Lower leg skin (tissue), 4 donors: ENCODE data around the gene KLK2. TPM values are rescaled to one million over a fixed set of nuclear protein-coding genes. Genes with fewer than 3 reads are reported as not detected.

Source experiments
- DNase-seq, 2 donors: peaks; one replicate each; pipeline ENCODE4 v3.0.0-alpha.2; 2019; ENCODE audit warnings: low spot score in 2 of 2
- H3K4me3 ChIP-seq: fragments of 200-600 bp; sonication (generic); 2 replicates; pipeline ENCODE4 v1.5.1; 2017; ENCODE audit warnings: mild to moderate bottlenecking, low read depth; ENCODE audit not compliant: poor library complexity, severe bottlenecking
- CTCF ChIP-seq, 3 donors: fragments of 450-650 bp; IDR thresholded peaks; one replicate each; pipeline ENCODE4 v1.5.1; 2016; ENCODE audit warnings: antibody characterized with exemption in 3 of 3, mild to moderate bottlenecking in 3 of 3, moderate library complexity in 2 of 3
- POLR2A ChIP-seq, 2 donors: fragments of 450-650 bp; IDR thresholded peaks; one replicate each; pipeline ENCODE4 v1.6.1; 2016 to 2017; ENCODE audit warnings: antibody characterized with exemption in 2 of 2, mild to moderate bottlenecking in 1 of 2, moderate library complexity in 1 of 2
- WGBS, 2 donors: methylation state at CpG; one replicate each; pipeline ENCODE4 v1.1.5; 2018; 5-methylcytosine and 5-hydroxymethylcytosine counted together
- intact Hi-C: fragments of 100-400 bp; cut with DNase I; formaldehyde crosslinking; loops from one replicate; pipeline ENCODE4 v1.15.0; 2023; ENCODE audit warnings: low total_unique reads
- total RNA-seq, 4 donors: library from RNA; depleted of rRNA; stranded (reverse); fragments of >200 nt; gene quantifications; one replicate each; pipeline ENCODE4 v1.1.0, GENCODE V29; 2016

Gene KLK2
- total RNA-seq, 4 donors from 2014 or later, result 5.3 to 31.2 TPM; not detected in 2

DNA sequence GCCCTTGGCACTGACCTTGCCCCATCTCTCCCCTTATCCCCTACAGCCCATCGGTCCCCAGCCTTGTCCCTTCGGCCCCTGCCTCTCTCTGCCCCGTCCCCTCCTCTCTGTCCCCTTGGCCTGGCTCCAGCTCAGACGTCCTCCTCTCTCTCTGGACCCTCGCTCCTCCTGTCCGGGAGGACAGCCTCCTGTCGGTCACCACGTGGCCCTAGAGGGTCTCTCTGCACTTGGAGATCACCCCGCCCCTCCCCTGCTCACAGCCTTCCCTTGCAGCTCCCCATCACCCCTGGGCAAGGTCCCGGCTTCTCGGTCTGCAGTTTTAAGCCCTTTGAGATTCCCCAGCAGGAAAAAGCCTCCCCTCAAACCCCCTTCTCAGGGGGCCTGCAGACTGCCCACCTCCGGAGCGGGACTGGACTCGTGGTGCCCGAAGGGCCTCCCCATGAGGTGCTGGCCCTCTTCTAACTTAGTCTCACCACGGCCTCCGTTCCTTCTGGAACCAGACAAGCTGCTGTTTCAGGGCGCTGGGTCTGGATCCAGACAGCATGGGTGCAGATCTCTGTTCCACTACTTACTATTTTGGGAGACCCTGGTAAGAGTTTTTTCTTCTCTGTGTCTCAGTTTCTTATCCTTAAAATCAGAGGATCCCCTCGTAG lies 36.6 kb upstream of the KLK2 start:
- TF ChIP-seq CTCF (IDR thresholded peaks at IDR 0.05), result no peak
- no peak for TF ChIP-seq POLR2A (IDR thresholded peaks at IDR 0.05)
- 28 to 34% methylated on average over 19 of the region's 19 CpGs for WGBS, 2 donors
- H3K4me3 ChIP-seq, result no peak overlapping the region
- no peak for DNase-seq
- intact Hi-C loops, result no loop called here

GRCh38 chr19:50837300-50837699 lies 35.9 kb upstream of the KLK2 start:
- WGBS, 2 donors, result 38 to 55% methylated on average over 10 of the region's 10 CpGs
- intact Hi-C loops, result no loop called here
- no peak for TF ChIP-seq POLR2A (IDR thresholded peaks at IDR 0.05)
- TF ChIP-seq CTCF (IDR thresholded peaks at IDR 0.05), result no peak
- no peak for DNase-seq
- H3K4me3 ChIP-seq, result no peak overlapping the region

DNA sequence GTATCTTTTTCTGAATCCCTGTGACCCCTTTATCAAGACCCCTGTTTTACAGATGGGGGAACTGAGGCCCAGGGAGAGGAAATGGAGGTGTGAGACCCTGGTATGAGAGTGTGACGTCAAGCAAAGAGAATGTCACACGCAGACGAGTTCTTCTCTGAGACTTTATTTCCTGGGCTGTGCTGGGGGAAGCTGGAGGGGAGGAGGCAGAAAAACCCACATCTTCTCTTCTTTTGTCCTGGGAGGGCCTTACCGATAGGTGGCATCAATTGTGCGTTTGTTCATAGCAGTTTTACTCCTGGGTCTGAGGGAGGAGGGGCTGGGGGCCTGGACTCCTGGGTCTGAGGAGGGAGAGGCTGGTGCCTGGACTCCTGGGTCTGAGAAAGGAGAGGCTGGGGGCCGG lies 35.0 kb upstream of the KLK2 start:
- TF ChIP-seq CTCF (IDR thresholded peaks at IDR 0.05) (no peak), POLR2A (IDR thresholded peaks at IDR 0.05) (no peak)
- 16 to 30% methylated on average over 6 of the region's 6 CpGs for WGBS, 2 donors
- intact Hi-C loops, result no loop called here
- DNase-seq, result no peak
- no peak overlapping the region for H3K4me3 ChIP-seq

DNA sequence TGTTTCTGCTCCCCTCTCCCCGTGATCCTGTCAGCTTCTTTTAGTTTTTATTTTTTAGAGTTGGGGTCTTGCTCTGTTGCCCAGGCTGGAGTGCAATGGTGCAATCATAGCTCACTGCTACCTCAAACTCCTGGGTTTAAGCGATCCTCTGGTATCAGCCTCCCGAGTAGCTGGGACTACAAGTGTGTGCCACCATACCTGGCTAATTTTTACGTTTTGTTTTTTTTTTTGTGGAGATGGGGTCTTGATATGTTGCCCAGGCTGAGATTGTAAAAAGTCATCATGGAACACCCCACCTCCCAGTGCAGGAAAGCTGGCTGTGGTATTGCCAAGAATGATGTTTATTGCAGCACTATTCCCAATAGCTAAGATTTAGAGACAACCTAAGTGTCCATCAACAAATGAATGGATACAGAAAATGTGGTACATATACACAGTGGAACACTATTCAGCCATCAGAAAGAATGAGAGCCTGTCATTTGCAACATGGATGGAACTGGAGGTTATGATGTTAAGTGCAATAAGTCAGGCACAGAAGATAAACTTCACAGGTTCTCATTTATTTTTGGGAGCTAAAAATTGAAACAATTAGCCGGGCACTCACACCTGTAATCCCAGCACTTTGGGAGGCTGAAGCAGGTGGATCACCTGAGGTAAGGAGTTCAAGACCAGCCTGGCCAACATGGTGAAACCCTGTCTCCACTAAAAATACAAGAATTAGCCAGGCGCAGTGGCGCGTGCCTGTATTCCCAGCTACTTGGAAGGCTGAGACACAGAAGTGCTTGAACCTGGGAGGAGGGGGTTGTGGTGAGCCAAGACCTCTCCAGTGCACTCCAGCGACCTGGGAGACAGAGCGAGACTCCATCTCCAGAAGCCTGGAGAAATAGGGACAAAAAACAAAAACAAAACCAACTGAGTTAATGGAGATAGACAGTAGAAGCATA lies 33.3 kb upstream of the KLK2 start:
- WGBS, 2 donors, result 74 to 77% methylated on average over 10 of the region's 10 CpGs
- DNase-seq, result peak in 1 of 2 donors; percentile 68
- intact Hi-C loops, result no loop called here
- H3K4me3 ChIP-seq, result no peak overlapping the region
- TF ChIP-seq POLR2A (IDR thresholded peaks at IDR 0.05) (no peak), CTCF (IDR thresholded peaks at IDR 0.05) (no peak)

GRCh38 chr19:50842130-50842529 lies 31.1 kb upstream of the KLK2 start:
- WGBS, 2 donors, result 82 to 85% methylated on average over 6 of the region's 6 CpGs
- H3K4me3 ChIP-seq, result no peak overlapping the region
- TF ChIP-seq POLR2A (IDR thresholded peaks at IDR 0.05), result no peak
- no peak for TF ChIP-seq CTCF (IDR thresholded peaks at IDR 0.05)
- peak in 1 of 2 donors; percentile 7 for DNase-seq
- intact Hi-C loops, result no loop called here
